Measurements from ENCODE around the gene FIS1. TPM values are rescaled to one million over a fixed set of nuclear protein-coding genes. Genes with fewer than 3 reads are reported as not detected.

The FIS1 gene
- total RNA-seq, 1 donor from 2014 or later = 140 TPM

- Mint-ChIP-seq H3K4me1 (ENCODE audit: low read depth, unreplicated experiment) (peaks cover 9% of the 10 kb centered on the region), H3K27ac (ENCODE audit: unreplicated experiment) (no peak overlapping the region), H3K4me3 (ENCODE audit: unreplicated experiment) (no peak overlapping the region), H3K36me3 (ENCODE audit: low read depth, unreplicated experiment) (peaks cover 5% of the 10 kb centered on the region), H3K27me3 (ENCODE audit: low read depth, unreplicated experiment) (no peaks in the 10 kb centered on the region), H3K9me3 (ENCODE audit: unreplicated experiment) (no peaks in the 10 kb centered on the region)
- peaks cover 9% of the 10 kb centered on the region for H3K4me1 ChIP-seq (ENCODE audit: insufficient read depth, low read length)
- DNase-seq (ENCODE audit: low read depth) (no peak), FAIRE-seq (no peak)
- TF ChIP-seq EZH2 (IDR thresholded peaks at IDR 0.05; ENCODE audit: insufficient read depth, low read length) (no peak), CTCF (IDR thresholded peaks at IDR 0.05; ENCODE audit: insufficient read depth, low read depth, low read length) (no peak)
- peaks cover 2% of the 10 kb centered on the region for H3K36me3 ChIP-seq (ENCODE audit: insufficient read depth, low read length)
- peaks cover 35% of the 10 kb centered on the region for H3K79me2 ChIP-seq (ENCODE audit: insufficient read depth, low read length)
- H3K27ac ChIP-seq (ENCODE audit: low read depth, low read length) = no peak overlapping the region
- H3K4me2 ChIP-seq (ENCODE audit: low read length) = no peak overlapping the region
- H3K4me3 ChIP-seq (ENCODE audit: insufficient read depth, low read depth, low read length) = no peak overlapping the region
- H3K27me3 ChIP-seq (ENCODE audit: insufficient read depth, low read length) = no peaks in the 10 kb centered on the region
- no peaks in the 10 kb centered on the region for H3K9me3 ChIP-seq (ENCODE audit: insufficient read depth, low read depth, low read length)
- peaks cover 56% of the 10 kb centered on the region for H4K20me1 ChIP-seq (ENCODE audit: insufficient read depth, low read length)
- no peak overlapping the region for H2AFZ ChIP-seq (ENCODE audit: low read depth, low read length)
- no peak overlapping the region for H3K9ac ChIP-seq (ENCODE audit: low read length)
Observed at GRCh38 chr7:101240226-101241014, 4.5 kb downstream of the FIS1 start.

GRCh38 chr7:101239951-101240220, 5.0 kb downstream of the FIS1 start:
- no peak overlapping the region for H3K27ac ChIP-seq (ENCODE audit: low read depth, low read length)
- no peak overlapping the region for H3K9ac ChIP-seq (ENCODE audit: low read length)
- H3K79me2 ChIP-seq (ENCODE audit: insufficient read depth, low read length) = peaks cover 30% of the 10 kb centered on the region
- TF ChIP-seq CTCF (IDR thresholded peaks at IDR 0.05; ENCODE audit: insufficient read depth, low read depth, low read length) (no peak), EZH2 (IDR thresholded peaks at IDR 0.05; ENCODE audit: insufficient read depth, low read length) (no peak)
- H3K27me3 ChIP-seq (ENCODE audit: insufficient read depth, low read length) = no peaks in the 10 kb centered on the region
- peaks cover 6% of the 10 kb centered on the region for H3K4me1 ChIP-seq (ENCODE audit: insufficient read depth, low read length)
- Mint-ChIP-seq H3K4me3 (ENCODE audit: unreplicated experiment) (no peak overlapping the region), H3K4me1 (ENCODE audit: low read depth, unreplicated experiment) (peaks cover 9% of the 10 kb centered on the region), H3K27me3 (ENCODE audit: low read depth, unreplicated experiment) (no peaks in the 10 kb centered on the region), H3K27ac (ENCODE audit: unreplicated experiment) (no peak overlapping the region), H3K36me3 (ENCODE audit: low read depth, unreplicated experiment) (peaks cover 5% of the 10 kb centered on the region), H3K9me3 (ENCODE audit: unreplicated experiment) (no peaks in the 10 kb centered on the region)
- FAIRE-seq (no peak), DNase-seq (ENCODE audit: low read depth) (no peak)
- no peaks in the 10 kb centered on the region for H3K9me3 ChIP-seq (ENCODE audit: insufficient read depth, low read depth, low read length)
- peaks cover 61% of the 10 kb centered on the region for H4K20me1 ChIP-seq (ENCODE audit: insufficient read depth, low read length)
- no peak overlapping the region for H2AFZ ChIP-seq (ENCODE audit: low read depth, low read length)
- no peak overlapping the region for H3K4me3 ChIP-seq (ENCODE audit: insufficient read depth, low read depth, low read length)
- H3K36me3 ChIP-seq (ENCODE audit: insufficient read depth, low read length) = peaks cover 2% of the 10 kb centered on the region
- H3K4me2 ChIP-seq (ENCODE audit: low read length) = no peak overlapping the region

- H3K27ac ChIP-seq (ENCODE audit: low read depth, low read length) = no peak overlapping the region
- FAIRE-seq (no peak), DNase-seq (ENCODE audit: low read depth) (no peak)
- H3K4me1 ChIP-seq (ENCODE audit: insufficient read depth, low read length) = peaks cover 6% of the 10 kb centered on the region
- TF ChIP-seq CTCF (IDR thresholded peaks at IDR 0.05; ENCODE audit: insufficient read depth, low read depth, low read length) (no peak), EZH2 (IDR thresholded peaks at IDR 0.05; ENCODE audit: insufficient read depth, low read length) (no peak)
- H3K36me3 ChIP-seq (ENCODE audit: insufficient read depth, low read length) = peaks cover 2% of the 10 kb centered on the region
- H4K20me1 ChIP-seq (ENCODE audit: insufficient read depth, low read length) = peaks cover 62% of the 10 kb centered on the region
- peaks cover 30% of the 10 kb centered on the region for H3K79me2 ChIP-seq (ENCODE audit: insufficient read depth, low read length)
- Mint-ChIP-seq H3K36me3 (ENCODE audit: low read depth, unreplicated experiment) (peaks cover 5% of the 10 kb centered on the region), H3K27ac (ENCODE audit: unreplicated experiment) (no peak overlapping the region), H3K9me3 (ENCODE audit: unreplicated experiment) (no peaks in the 10 kb centered on the region), H3K4me3 (ENCODE audit: unreplicated experiment) (no peak overlapping the region), H3K27me3 (ENCODE audit: low read depth, unreplicated experiment) (no peaks in the 10 kb centered on the region), H3K4me1 (ENCODE audit: low read depth, unreplicated experiment) (peaks cover 9% of the 10 kb centered on the region)
- H3K9me3 ChIP-seq (ENCODE audit: insufficient read depth, low read depth, low read length) = no peaks in the 10 kb centered on the region
- no peak overlapping the region for H2AFZ ChIP-seq (ENCODE audit: low read depth, low read length)
- H3K4me3 ChIP-seq (ENCODE audit: insufficient read depth, low read depth, low read length) = no peak overlapping the region
- no peak overlapping the region for H3K9ac ChIP-seq (ENCODE audit: low read length)
- H3K4me2 ChIP-seq (ENCODE audit: low read length) = no peak overlapping the region
- no peaks in the 10 kb centered on the region for H3K27me3 ChIP-seq (ENCODE audit: insufficient read depth, low read length)
Observed at GRCh38 chr7:101239191-101239950, 5.5 kb downstream of the FIS1 start.

All from astrocyte (in vitro differentiated cells and primary cell).